Measurements from ENCODE around the gene LIPF.
"Not testable (repeated sequence)": the region's sequence is repeated elsewhere in the genome, so short reads cannot be mapped to it uniquely, and the experiment has no call there.

Gene LIPF

GRCh38 chr10:88664142-88664541, at the start of gene LIPF:
Gene LIPF (plus strand): TSS chr10:88664442. CDS start chr10:88667298, 2,856 bp downstream.
- FAIRE-seq: no peak

- no peak for FAIRE-seq
These were observed 47.8 kb upstream of the LIPF start for GRCh38 chr10:88616250-88616977.

GRCh38 chr10:88617772-88618300, 46.4 kb upstream of the LIPF start:
- no peak for FAIRE-seq

GRCh38 chr10:88618496-88618895, 45.7 kb upstream of the LIPF start:
- no peak for FAIRE-seq

GRCh38 chr10:88620441-88620840, 43.8 kb upstream of the LIPF start:
- no peak for FAIRE-seq

GRCh38 chr10:88623835-88624234, 40.4 kb upstream of the LIPF start:
- FAIRE-seq: no peak

- FAIRE-seq: no peak
These were observed 39.4 kb upstream of the LIPF start for GRCh38 chr10:88624840-88625239.

GRCh38 chr10:88640186-88640585, 24.1 kb upstream of the LIPF start:
- no peak for FAIRE-seq

GRCh38 chr10:88642209-88642608, 22.0 kb upstream of the LIPF start:
- FAIRE-seq: no peak

GRCh38 chr10:88642963-88643362, 21.3 kb upstream of the LIPF start:
- no peak for FAIRE-seq

GRCh38 chr10:88647061-88647615, 17.1 kb upstream of the LIPF start:
- no peak for FAIRE-seq

GRCh38 chr10:88651101-88651551, 13.1 kb upstream of the LIPF start:
- FAIRE-seq: no peak

GRCh38 chr10:88652616-88653015, 11.6 kb upstream of the LIPF start:
- no peak for FAIRE-seq

GRCh38 chr10:88657901-88658300, 6.3 kb upstream of the LIPF start:
- no peak for FAIRE-seq

GRCh38 chr10:88659725-88660597, 4.3 kb upstream of the LIPF start:
- FAIRE-seq: no peak

GRCh38 chr10:88660598-88660884, 3.7 kb upstream of the LIPF start:
- FAIRE-seq: no peak

- no peak for FAIRE-seq
These were observed 3.2 kb upstream of the LIPF start for GRCh38 chr10:88661018-88661417.

- no peak for FAIRE-seq
These were observed 2.7 kb upstream of the LIPF start for GRCh38 chr10:88661577-88661976.

GRCh38 chr10:88663153-88663552, 1.1 kb upstream of the LIPF start:
- FAIRE-seq: not testable (repeated sequence)

- no peak for FAIRE-seq
These were observed 4.2 kb downstream of the LIPF start for GRCh38 chr10:88668465-88668864.

- no peak for FAIRE-seq
These were observed 6.3 kb downstream of the LIPF start for GRCh38 chr10:88670497-88670896.

GRCh38 chr10:88672041-88672440, 7.8 kb downstream of the LIPF start:
- no peak for FAIRE-seq

- no peak for FAIRE-seq
These were observed 12.2 kb downstream of the LIPF start for GRCh38 chr10:88676283-88677060.

Data from TTC549 (cell line).